HepG2 (cell line): ENCODE results near the gene TRIM10. TPM values are rescaled to one million over a fixed set of nuclear protein-coding genes. Genes with fewer than 3 reads are reported as not detected.
A peak's percentile ranks its signal among the peaks of the same experiment; 100 is the strongest.

ENCODE experiments used
- ATF3 ChIP-seq: sonication (generic); formaldehyde crosslinking; IDR thresholded peaks from 2 replicates; pipeline ENCODE4 v1.4.0; 2020; ENCODE audit warnings: missing genetic modification reagents
- BHLHE40 ChIP-seq: IDR thresholded peaks from 2 replicates; pipeline ENCODE4 v1.6.1; 2011; ENCODE audit warnings: low read length, improper control_type of control experiment
- BRD4 ChIP-seq: sonication (generic); formaldehyde crosslinking; IDR thresholded peaks from 2 replicates; pipeline ENCODE4 v1.4.0; 2020; ENCODE audit warnings: missing genetic modification reagents
- CEBPB ChIP-seq: IDR thresholded peaks from 2 replicates; pipeline ENCODE4 v1.6.1; 2011; ENCODE audit warnings: low read depth, low read length, improper control_type of control experiment, borderline replicate concordance
- FOXK1 ChIP-seq: sonication (generic); formaldehyde crosslinking; IDR thresholded peaks from 2 replicates; pipeline ENCODE4 v1.4.0; 2020; ENCODE audit warnings: low read depth, missing genetic modification reagents, borderline replicate concordance
- GATA4 ChIP-seq: sonication (generic); IDR thresholded peaks from 2 replicates; pipeline ENCODE4 v1.6.1; 2016; ENCODE audit warnings: antibody characterized with exemption, low read depth, borderline replicate concordance
- GLI4 ChIP-seq: sonication (generic); formaldehyde crosslinking; IDR thresholded peaks from 2 replicates; pipeline ENCODE4 v1.5.1; 2020; ENCODE audit warnings: missing genetic modification reagents, mild to moderate bottlenecking, moderate library complexity, borderline replicate concordance
- MTERF4 ChIP-seq: sonication (generic); formaldehyde crosslinking; IDR thresholded peaks from 2 replicates; pipeline ENCODE4 v1.8.0; 2023; ENCODE audit warnings: mild to moderate bottlenecking, missing genetic modification reagents
- NFE2L1 ChIP-seq: sonication (generic); formaldehyde crosslinking; IDR thresholded peaks from 2 replicates; pipeline ENCODE4 v1.4.0; 2020; ENCODE audit warnings: missing genetic modification reagents, mild to moderate bottlenecking, borderline replicate concordance
- POLR2AphosphoS5 ChIP-seq: IDR thresholded peaks from 2 replicates; pipeline ENCODE4 v1.6.1; 2012; ENCODE audit warnings: low read depth, low read length
- SNAPC5 ChIP-seq: sonication (generic); formaldehyde crosslinking; IDR thresholded peaks from 2 replicates; pipeline ENCODE4 v1.8.1; 2023; ENCODE audit warnings: mild to moderate bottlenecking, missing genetic modification reagents, borderline replicate concordance
- ZBTB8A ChIP-seq: sonication (generic); formaldehyde crosslinking; IDR thresholded peaks from 2 replicates; pipeline ENCODE4 v1.4.0; 2020; ENCODE audit warnings: mild to moderate bottlenecking, low read depth, missing genetic modification reagents, borderline replicate concordance
- ZFP91 ChIP-seq: sonication (generic); formaldehyde crosslinking; IDR thresholded peaks from 2 replicates; pipeline ENCODE4 v1.9.0; 2022; ENCODE audit warnings: missing genetic modification reagents, mild to moderate bottlenecking, borderline replicate concordance
- ZNF331 ChIP-seq: sonication (generic); formaldehyde crosslinking; IDR thresholded peaks from 2 replicates; pipeline ENCODE4 v1.4.0; 2020; ENCODE audit warnings: missing genetic modification reagents
- ZNF354B ChIP-seq: sonication (generic); formaldehyde crosslinking; IDR thresholded peaks from 2 replicates; pipeline ENCODE4 v1.8.0; 2022; ENCODE audit warnings: mild to moderate bottlenecking, missing genetic modification reagents
- ZNF552 ChIP-seq: sonication (generic); formaldehyde crosslinking; IDR thresholded peaks from 2 replicates; pipeline ENCODE4 v1.9.0; 2022; ENCODE audit warnings: missing genetic modification reagents, mild to moderate bottlenecking, borderline replicate concordance
- ZNF746 ChIP-seq: sonication (generic); formaldehyde crosslinking; IDR thresholded peaks from 2 replicates; pipeline ENCODE4 v1.8.0; 2022; ENCODE audit warnings: mild to moderate bottlenecking, missing genetic modification reagents
- polyA plus RNA-seq, 8 experiments: library from polyadenylated mRNA; depleted of rRNA in 3 of 8; stranded (reverse) in 7 of 8; unstranded in 1 of 8; fragments of >200 nt; fragmentation: Illumina TruSeq in 4 of 8; extraction: Trizol in 4 of 8; gene quantifications; 2 replicates each; pipeline versions ENCODE4 v1.2.1 to v1.2.3, GENCODE V29; 2011 to 2016; ENCODE audit warnings: low read depth in 4 of 8, missing spikeins in 1 of 8, mixed read lengths in 1 of 8; ENCODE audit not compliant: insufficient read depth in 1 of 8
- total RNA-seq, 5 experiments: library from RNA; depleted of rRNA; stranded (reverse); fragments of >200 nt; fragmentation: Illumina TruSeq; extraction: Trizol; gene quantifications; 2 replicates each; pipeline ENCODE4 v1.2.3, GENCODE V29; 2016; ENCODE audit warnings: low read depth in 1 of 5
- TF ChIP-seq, protein P1 (sequence below): sonication (generic); formaldehyde crosslinking; IDR thresholded peaks from 2 replicates; pipeline ENCODE4 v1.8.0; 2022; ENCODE audit warnings: missing genetic modification reagents, mild to moderate bottlenecking, inconsistent platforms, borderline replicate concordance
- TF ChIP-seq, protein P2 (sequence below): sonication (generic); formaldehyde crosslinking; IDR thresholded peaks from 2 replicates; pipeline ENCODE4 v1.4.0; 2020; ENCODE audit warnings: missing genetic modification reagents
- TF ChIP-seq, protein P3 (sequence below): IDR thresholded peaks from 2 replicates; pipeline ENCODE4 v1.6.1; 2016; ENCODE audit warnings: low read depth, borderline replicate concordance

TRIM10 gene
- total and polyA plus RNA-seq, 2 of the 13 experiments (the other 11 are each of a cell fraction or from before 2014, with no cell fraction given): 4.1 to 6.8 TPM

DNA sequence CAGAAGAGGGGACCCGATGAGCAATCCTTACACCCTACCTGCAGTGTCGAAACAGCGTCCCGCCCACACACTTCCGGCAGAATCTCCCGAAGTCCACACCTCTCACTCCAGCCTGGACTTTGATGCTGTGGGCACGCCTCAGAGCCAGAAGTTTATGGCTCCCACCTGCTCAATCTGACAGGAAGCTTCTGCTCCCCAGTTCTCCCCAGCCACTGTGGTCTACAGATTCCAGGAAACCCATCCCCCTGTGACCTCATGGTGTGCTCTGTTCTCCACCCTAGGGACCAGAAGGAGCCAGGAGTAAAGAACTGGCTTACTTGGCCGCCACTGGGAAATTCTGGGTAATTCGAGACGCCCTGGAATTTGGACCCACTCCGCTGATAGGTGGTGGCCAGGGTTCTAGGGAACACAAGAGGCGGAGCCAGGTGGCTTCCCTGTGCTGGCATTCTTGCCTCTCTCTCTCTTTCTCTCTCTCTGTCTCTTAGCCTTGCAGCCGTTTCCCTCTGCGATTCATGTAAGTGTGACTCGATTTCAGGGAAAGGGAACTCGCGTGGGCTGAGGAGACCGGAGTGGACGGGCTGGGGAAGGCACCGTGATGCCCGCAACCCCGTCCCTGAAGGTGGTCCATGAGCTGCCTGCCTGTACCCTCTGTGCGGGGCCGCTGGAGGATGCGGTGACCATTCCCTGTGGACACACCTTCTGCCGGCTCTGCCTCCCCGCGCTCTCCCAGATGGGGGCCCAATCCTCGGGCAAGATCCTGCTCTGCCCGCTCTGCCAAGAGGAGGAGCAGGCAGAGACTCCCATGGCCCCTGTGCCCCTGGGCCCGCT is 2.3 kb upstream of the TRIM10 start, which contains the start of gene TRIM15 (continued):
- TF ChIP-seq, protein P1, sequence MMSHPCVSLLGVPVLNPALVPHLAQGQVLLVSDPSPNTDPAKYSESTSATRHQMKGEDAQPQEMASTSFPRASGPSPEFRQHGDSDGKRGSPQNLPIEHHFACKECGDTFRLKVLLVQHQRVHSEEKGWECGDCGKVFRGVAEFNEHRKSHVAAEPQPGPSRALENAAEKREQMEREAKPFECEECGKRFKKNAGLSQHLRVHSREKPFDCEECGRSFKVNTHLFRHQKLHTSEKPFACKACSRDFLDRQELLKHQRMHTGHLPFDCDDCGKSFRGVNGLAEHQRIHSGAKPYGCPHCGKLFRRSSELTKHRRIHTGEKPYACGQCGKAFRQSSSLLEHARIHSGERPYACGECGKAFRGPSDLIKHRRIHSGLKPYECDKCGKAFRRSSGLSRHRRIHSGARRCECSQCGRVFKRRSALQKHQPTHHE (CRISPR knock-in tag): 0 out of 2 replicates have a peak, but pooled peaks have one; percentile 58
- TF ChIP-seq ZFP91 (CRISPR knock-in tag): peak; percentile 93
- TF ChIP-seq FOXK1 (CRISPR knock-in tag): no peak
- peak; percentile 63; the same call in 1 of the 2 replicates for TF ChIP-seq ZBTB8A (CRISPR knock-in tag)
- TF ChIP-seq ZNF331 (CRISPR knock-in tag): peak; percentile 9; the same call in 1 of the 2 replicates
- TF ChIP-seq GLI4 (CRISPR knock-in tag): no peak; the same call in 1 of the 2 replicates
- TF ChIP-seq ZNF354B: no peak
- TF ChIP-seq MTERF4 (CRISPR knock-in tag): no peak
- no peak for TF ChIP-seq NFE2L1 (CRISPR knock-in tag)
- 0 out of 2 replicates have a peak, but pooled peaks have one; percentile 77 for TF ChIP-seq GATA4
- TF ChIP-seq CEBPB: peak; percentile 87; the same call in 1 of the 2 replicates
- no peak for TF ChIP-seq ZNF552
- TF ChIP-seq SNAPC5 (CRISPR knock-in tag): no peak
- peak; percentile 10; the same call in 1 of the 2 replicates for TF ChIP-seq BRD4
- TF ChIP-seq, protein P2, sequence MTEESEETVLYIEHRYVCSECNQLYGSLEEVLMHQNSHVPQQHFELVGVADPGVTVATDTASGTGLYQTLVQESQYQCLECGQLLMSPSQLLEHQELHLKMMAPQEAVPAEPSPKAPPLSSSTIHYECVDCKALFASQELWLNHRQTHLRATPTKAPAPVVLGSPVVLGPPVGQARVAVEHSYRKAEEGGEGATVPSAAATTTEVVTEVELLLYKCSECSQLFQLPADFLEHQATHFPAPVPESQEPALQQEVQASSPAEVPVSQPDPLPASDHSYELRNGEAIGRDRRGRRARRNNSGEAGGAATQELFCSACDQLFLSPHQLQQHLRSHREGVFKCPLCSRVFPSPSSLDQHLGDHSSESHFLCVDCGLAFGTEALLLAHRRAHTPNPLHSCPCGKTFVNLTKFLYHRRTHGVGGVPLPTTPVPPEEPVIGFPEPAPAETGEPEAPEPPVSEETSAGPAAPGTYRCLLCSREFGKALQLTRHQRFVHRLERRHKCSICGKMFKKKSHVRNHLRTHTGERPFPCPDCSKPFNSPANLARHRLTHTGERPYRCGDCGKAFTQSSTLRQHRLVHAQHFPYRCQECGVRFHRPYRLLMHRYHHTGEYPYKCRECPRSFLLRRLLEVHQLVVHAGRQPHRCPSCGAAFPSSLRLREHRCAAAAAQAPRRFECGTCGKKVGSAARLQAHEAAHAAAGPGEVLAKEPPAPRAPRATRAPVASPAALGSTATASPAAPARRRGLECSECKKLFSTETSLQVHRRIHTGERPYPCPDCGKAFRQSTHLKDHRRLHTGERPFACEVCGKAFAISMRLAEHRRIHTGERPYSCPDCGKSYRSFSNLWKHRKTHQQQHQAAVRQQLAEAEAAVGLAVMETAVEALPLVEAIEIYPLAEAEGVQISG (CRISPR knock-in tag): peak; percentile 77
- peak; percentile 93 for TF ChIP-seq ZNF746 (CRISPR knock-in tag)
- TF ChIP-seq, protein P3, sequence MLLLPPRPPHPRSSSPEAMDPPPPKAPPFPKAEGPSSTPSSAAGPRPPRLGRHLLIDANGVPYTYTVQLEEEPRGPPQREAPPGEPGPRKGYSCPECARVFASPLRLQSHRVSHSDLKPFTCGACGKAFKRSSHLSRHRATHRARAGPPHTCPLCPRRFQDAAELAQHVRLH (CRISPR knock-in tag): no peak; the same call in 1 of the 2 replicates
- TF ChIP-seq ATF3 (CRISPR knock-in tag): peak; percentile 47; the same call in 1 of the 2 replicates
- TF ChIP-seq POLR2AphosphoS5: peak; percentile 92
- TF ChIP-seq BHLHE40: no peak; the same call in 1 of the 2 replicates
